Measurements from ENCODE around the gene RBM20.

The RBM20 gene

DNA sequence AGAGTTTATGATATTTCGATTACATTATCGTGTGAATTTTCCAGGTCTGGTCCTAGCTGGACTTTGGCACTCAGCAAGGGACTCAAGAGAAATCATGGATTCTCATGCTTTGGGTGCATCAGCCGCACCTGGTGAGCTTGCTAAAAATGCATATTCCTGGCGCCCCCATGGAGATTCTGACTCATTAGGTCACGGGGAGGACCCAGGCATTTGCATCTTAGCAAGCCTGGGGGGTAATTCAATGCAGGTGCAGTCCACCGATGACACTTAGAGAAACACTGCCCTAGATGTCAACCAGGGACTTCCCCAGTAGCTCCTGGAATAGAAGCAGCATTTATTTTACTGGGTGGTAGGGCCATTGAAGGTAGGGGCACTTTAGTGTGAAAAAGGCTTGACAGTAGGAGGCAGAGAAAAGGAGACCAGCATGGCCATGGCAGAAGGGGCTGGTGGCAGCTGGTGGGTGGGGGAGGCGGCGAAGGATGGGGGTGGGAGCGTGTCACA is 197.7 kb downstream of the RBM20 start:
- Histone ChIP-seq H3K4me3 (ENCODE audit: low read length) (peak overlapping the region; percentile 52), H3K9ac (ENCODE audit: low read length) (peak overlapping the region; percentile 87), H3K4me2 (ENCODE audit: low read depth, low read length) (peak overlapping the region; percentile 81), H3K36me3 (replicated peaks; ENCODE audit: insufficient read depth, low read length) (no peaks in the 10 kb centered on the region), H3K79me2 (ENCODE audit: low read length) (no peaks in the 10 kb centered on the region), H4K20me1 (ENCODE audit: insufficient read depth, low read length) (no peaks in the 10 kb centered on the region), H3K4me1 (ENCODE audit: low read length) (peaks cover 69% of the 10 kb centered on the region), H3K27ac (ENCODE audit: low read length) (peak overlapping the region; percentile 99), H3K9me2 (replicated peaks; ENCODE audit: insufficient read depth, low read length) (no peaks in the 10 kb centered on the region), H3K9me3 (replicated peaks; ENCODE audit: insufficient read depth, low read length) (no peaks in the 10 kb centered on the region), H3F3A (ENCODE audit: insufficient read depth, low read length) (peaks cover 25% of the 10 kb centered on the region), H3K27me3 (replicated peaks; ENCODE audit: insufficient read depth, low read length) (no peaks in the 10 kb centered on the region), H2AFZ (ENCODE audit: low read length) (no peak overlapping the region; the same call in 1 of the 2 replicates)
- DNase-seq = peak; percentile 94
- TF ChIP-seq, protein P1, sequence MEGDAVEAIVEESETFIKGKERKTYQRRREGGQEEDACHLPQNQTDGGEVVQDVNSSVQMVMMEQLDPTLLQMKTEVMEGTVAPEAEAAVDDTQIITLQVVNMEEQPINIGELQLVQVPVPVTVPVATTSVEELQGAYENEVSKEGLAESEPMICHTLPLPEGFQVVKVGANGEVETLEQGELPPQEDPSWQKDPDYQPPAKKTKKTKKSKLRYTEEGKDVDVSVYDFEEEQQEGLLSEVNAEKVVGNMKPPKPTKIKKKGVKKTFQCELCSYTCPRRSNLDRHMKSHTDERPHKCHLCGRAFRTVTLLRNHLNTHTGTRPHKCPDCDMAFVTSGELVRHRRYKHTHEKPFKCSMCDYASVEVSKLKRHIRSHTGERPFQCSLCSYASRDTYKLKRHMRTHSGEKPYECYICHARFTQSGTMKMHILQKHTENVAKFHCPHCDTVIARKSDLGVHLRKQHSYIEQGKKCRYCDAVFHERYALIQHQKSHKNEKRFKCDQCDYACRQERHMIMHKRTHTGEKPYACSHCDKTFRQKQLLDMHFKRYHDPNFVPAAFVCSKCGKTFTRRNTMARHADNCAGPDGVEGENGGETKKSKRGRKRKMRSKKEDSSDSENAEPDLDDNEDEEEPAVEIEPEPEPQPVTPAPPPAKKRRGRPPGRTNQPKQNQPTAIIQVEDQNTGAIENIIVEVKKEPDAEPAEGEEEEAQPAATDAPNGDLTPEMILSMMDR (IDR thresholded peaks at IDR 0.05; ENCODE audit: low read length) = no peak
- TF ChIP-seq EZH2phosphoT487 (IDR thresholded peaks at IDR 0.05; ENCODE audit: low read length) (no peak), EZH2 (optimal IDR thresholded peaks at IDR 0.05; ENCODE audit: low read depth, low read length) (no peak)

DNA sequence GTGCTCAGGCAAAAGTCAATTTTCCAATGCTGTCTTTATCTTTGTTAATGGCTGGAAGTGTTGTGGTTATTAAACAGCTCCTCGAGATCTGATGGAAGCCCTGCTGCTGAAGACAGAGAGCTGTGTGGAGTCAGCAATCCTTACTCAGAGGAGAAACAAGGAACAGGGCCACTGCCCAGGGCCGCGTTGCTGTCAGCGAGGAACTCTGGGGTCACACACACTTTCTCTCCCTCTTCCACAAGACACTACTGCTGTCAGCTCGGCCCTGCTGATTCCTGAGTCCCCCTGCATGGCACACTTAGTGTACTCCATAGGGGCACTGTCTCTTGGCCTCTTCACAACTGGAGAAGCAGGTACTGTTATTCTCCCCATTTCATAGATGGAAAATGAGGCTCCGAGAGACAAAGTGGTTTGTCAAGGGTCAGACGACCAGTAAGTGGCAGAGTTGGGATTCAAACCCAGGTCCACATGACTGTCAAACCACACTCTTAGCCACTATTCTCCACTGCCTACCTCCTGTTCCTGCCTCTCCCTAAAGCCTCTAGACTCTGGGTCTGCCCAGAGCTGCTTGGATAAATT is 198.3 kb downstream of the RBM20 start:
- H2AFZ ChIP-seq (ENCODE audit: low read length) = peak overlapping the region; percentile 29; the same call in 1 of the 2 replicates
- no peaks in the 10 kb centered on the region for H3K36me3 ChIP-seq (replicated peaks; ENCODE audit: insufficient read depth, low read length)
- peak overlapping the region; percentile 99 for H3K27ac ChIP-seq (ENCODE audit: low read length)
- H3K27me3 ChIP-seq (replicated peaks; ENCODE audit: insufficient read depth, low read length) = no peaks in the 10 kb centered on the region
- H3K9me3 ChIP-seq (replicated peaks; ENCODE audit: insufficient read depth, low read length) = no peaks in the 10 kb centered on the region
- H3K4me2 ChIP-seq (ENCODE audit: low read depth, low read length) = peak overlapping the region; percentile 81
- peak overlapping the region; percentile 87 for H3K9ac ChIP-seq (ENCODE audit: low read length)
- H3F3A ChIP-seq (ENCODE audit: insufficient read depth, low read length) = peaks cover 25% of the 10 kb centered on the region
- H3K9me2 ChIP-seq (replicated peaks; ENCODE audit: insufficient read depth, low read length) = no peaks in the 10 kb centered on the region
- TF ChIP-seq EZH2 (optimal IDR thresholded peaks at IDR 0.05; ENCODE audit: low read depth, low read length) (no peak), EZH2phosphoT487 (IDR thresholded peaks at IDR 0.05; ENCODE audit: low read length) (no peak)
- TF ChIP-seq, protein P1 (IDR thresholded peaks at IDR 0.05; ENCODE audit: low read length) = no peak
- peak overlapping the region; percentile 52 for H3K4me3 ChIP-seq (ENCODE audit: low read length)
- DNase-seq = peak; percentile 54
- no peaks in the 10 kb centered on the region for H4K20me1 ChIP-seq (ENCODE audit: insufficient read depth, low read length)
- H3K4me1 ChIP-seq (ENCODE audit: low read length) = peaks cover 66% of the 10 kb centered on the region
- no peaks in the 10 kb centered on the region for H3K79me2 ChIP-seq (ENCODE audit: low read length)

DNA sequence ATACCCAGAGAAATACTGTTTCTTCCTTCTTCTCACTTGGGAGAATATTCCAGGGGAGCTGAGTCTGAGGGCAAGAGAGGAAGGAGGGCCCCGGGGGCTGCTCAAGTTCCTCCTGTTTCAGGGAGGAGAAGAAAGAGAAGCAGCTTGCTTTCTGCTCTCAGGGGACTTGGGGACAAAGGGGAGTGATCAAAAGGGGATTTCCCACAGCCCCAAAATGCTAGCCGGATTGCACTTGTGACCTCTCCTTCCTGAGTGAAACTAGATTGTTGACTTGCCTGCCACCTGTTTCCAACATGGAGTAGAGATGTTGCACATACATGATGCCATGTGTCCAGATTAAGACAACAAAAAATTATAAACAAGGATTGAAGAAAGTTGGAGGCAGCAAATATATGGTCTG is 198.9 kb downstream of the RBM20 start:
- H3K36me3 ChIP-seq (replicated peaks; ENCODE audit: insufficient read depth, low read length) = no peaks in the 10 kb centered on the region
- peaks cover 60% of the 10 kb centered on the region for H3K4me1 ChIP-seq (ENCODE audit: low read length)
- H3K27ac ChIP-seq (ENCODE audit: low read length) = peak overlapping the region; percentile 99
- no peaks in the 10 kb centered on the region for H3K9me3 ChIP-seq (replicated peaks; ENCODE audit: insufficient read depth, low read length)
- peaks cover 25% of the 10 kb centered on the region for H3F3A ChIP-seq (ENCODE audit: insufficient read depth, low read length)
- DNase-seq = peak; percentile 97
- H3K9me2 ChIP-seq (replicated peaks; ENCODE audit: insufficient read depth, low read length) = no peaks in the 10 kb centered on the region
- TF ChIP-seq, protein P1 (IDR thresholded peaks at IDR 0.05; ENCODE audit: low read length) = no peak
- TF ChIP-seq EZH2 (optimal IDR thresholded peaks at IDR 0.05; ENCODE audit: low read depth, low read length) = no peak
- no peak for TF ChIP-seq EZH2phosphoT487 (IDR thresholded peaks at IDR 0.05; ENCODE audit: low read length)
- H3K4me3 ChIP-seq (ENCODE audit: low read length) = peak overlapping the region; percentile 52
- peak overlapping the region; percentile 81 for H3K4me2 ChIP-seq (ENCODE audit: low read depth, low read length)
- no peak overlapping the region for H2AFZ ChIP-seq (ENCODE audit: low read length)
- no peaks in the 10 kb centered on the region for H4K20me1 ChIP-seq (ENCODE audit: insufficient read depth, low read length)
- peak overlapping the region; percentile 87 for H3K9ac ChIP-seq (ENCODE audit: low read length)
- H3K79me2 ChIP-seq (ENCODE audit: low read length) = no peaks in the 10 kb centered on the region
- H3K27me3 ChIP-seq (replicated peaks; ENCODE audit: insufficient read depth, low read length) = no peaks in the 10 kb centered on the region

Data from MM.1S (cell line).